HepG2 (cell line): ENCODE measurements around the gene LDLRAD4. TPM values are rescaled to one million over a fixed set of nuclear protein-coding genes. Genes with fewer than 3 reads are reported as not detected.

ENCODE experiments used
- AGO1 ChIP-seq: fragments of 200-400 bp; formaldehyde crosslinking; IDR thresholded peaks from 2 replicates; pipeline ENCODE4 v1.6.1; 2017; ENCODE audit warnings: mild to moderate bottlenecking, low read depth, low read length, moderate library complexity; ENCODE audit not compliant: poor library complexity, severe bottlenecking
- AHDC1 ChIP-seq: sonication (generic); formaldehyde crosslinking; IDR thresholded peaks from 2 replicates; pipeline ENCODE4 v1.5.1; 2020; ENCODE audit warnings: mild to moderate bottlenecking, missing genetic modification reagents, borderline replicate concordance
- ARHGAP35 ChIP-seq: sonication (generic); formaldehyde crosslinking; IDR thresholded peaks from 2 replicates; pipeline ENCODE4 v1.9.0; 2022; ENCODE audit warnings: mild to moderate bottlenecking, inconsistent platforms, moderate library complexity, missing genetic modification reagents, borderline replicate concordance
- CC2D1A ChIP-seq: sonication (generic); formaldehyde crosslinking; IDR thresholded peaks from 2 replicates; pipeline ENCODE4 v1.8.1; 2023; ENCODE audit warnings: mild to moderate bottlenecking, missing genetic modification reagents
- CCAR2 ChIP-seq: fragments of 200-400 bp; formaldehyde crosslinking; optimal IDR thresholded peaks from 2 replicates; pipeline ENCODE3; 2018; ENCODE audit warnings: low read depth, mild to moderate bottlenecking, low read length, moderate library complexity
- FOXM1 ChIP-seq: sonication (generic); formaldehyde crosslinking; IDR thresholded peaks from 2 replicates; pipeline ENCODE4 v1.5.0; 2020; ENCODE audit warnings: missing genetic modification reagents
- GZF1 ChIP-seq: sonication (generic); formaldehyde crosslinking; IDR thresholded peaks from 2 replicates; pipeline ENCODE4 v1.5.1; 2020; ENCODE audit warnings: mild to moderate bottlenecking, missing genetic modification reagents
- HCFC1 ChIP-seq: fragments of 150-350 bp; IDR thresholded peaks from 2 replicates; pipeline ENCODE4 v1.6.1; 2014; ENCODE audit warnings: low read depth, low read length
- KDM5A ChIP-seq: fragments of 200-600 bp; sonication (generic); IDR thresholded peaks from 2 replicates; pipeline ENCODE4 v1.7.0; 2018; ENCODE audit warnings: antibody characterized with exemption, mild to moderate bottlenecking, low read length, borderline replicate concordance
- MXD4 ChIP-seq: IDR thresholded peaks from 2 replicates; pipeline ENCODE4 v1.6.1; 2016; ENCODE audit warnings: mild to moderate bottlenecking, missing biosample characterization, missing genetic modification reagents
- POGZ ChIP-seq: sonication (generic); formaldehyde crosslinking; IDR thresholded peaks from 2 replicates; pipeline ENCODE4 v1.4.0; 2020; ENCODE audit warnings: mild to moderate bottlenecking, missing genetic modification reagents
- SOX5 ChIP-seq: IDR thresholded peaks from 2 replicates; pipeline ENCODE4 v1.6.1; 2016; ENCODE audit warnings: borderline replicate concordance
- SRY ChIP-seq: sonication (generic); formaldehyde crosslinking; IDR thresholded peaks from 2 replicates; pipeline ENCODE4 v1.8.0; 2022; ENCODE audit warnings: mild to moderate bottlenecking, missing genetic modification reagents
- ZNF20 ChIP-seq: sonication (generic); formaldehyde crosslinking; IDR thresholded peaks from 2 replicates; pipeline ENCODE4 v1.4.0; 2020; ENCODE audit warnings: mild to moderate bottlenecking, moderate library complexity, missing genetic modification reagents
- ZNF331 ChIP-seq: sonication (generic); formaldehyde crosslinking; IDR thresholded peaks from 2 replicates; pipeline ENCODE4 v1.4.0; 2020; ENCODE audit warnings: missing genetic modification reagents
- ZNF382 ChIP-seq: sonication (generic); formaldehyde crosslinking; IDR thresholded peaks from 2 replicates; pipeline ENCODE4 v1.5.0; 2020; ENCODE audit warnings: missing genetic modification reagents, mild to moderate bottlenecking, borderline replicate concordance
- ZNF512 ChIP-seq: sonication (generic); formaldehyde crosslinking; IDR thresholded peaks from 2 replicates; pipeline ENCODE4 v1.4.0; 2020; ENCODE audit warnings: mild to moderate bottlenecking, missing genetic modification reagents
- polyA plus RNA-seq, 8 experiments: library from polyadenylated mRNA; depleted of rRNA in 3 of 8; stranded (reverse) in 7 of 8; unstranded in 1 of 8; fragments of >200 nt; fragmentation: Illumina TruSeq in 4 of 8; extraction: Trizol in 4 of 8; gene quantifications; 2 replicates each; pipeline versions ENCODE4 v1.2.1 to v1.2.3, GENCODE V29; 2011 to 2016; ENCODE audit warnings: low read depth in 4 of 8, missing spikeins in 1 of 8, mixed read lengths in 1 of 8; ENCODE audit not compliant: insufficient read depth in 1 of 8
- total RNA-seq, 5 experiments: library from RNA; depleted of rRNA; stranded (reverse); fragments of >200 nt; fragmentation: Illumina TruSeq; extraction: Trizol; gene quantifications; 2 replicates each; pipeline ENCODE4 v1.2.3, GENCODE V29; 2016; ENCODE audit warnings: low read depth in 1 of 5
- TF ChIP-seq, protein P1 (sequence below): IDR thresholded peaks from 2 replicates; pipeline ENCODE4 v1.6.1; 2016; ENCODE audit warnings: missing compliant biosample characterization, missing genetic modification reagents, borderline replicate concordance
- TF ChIP-seq, protein P2 (sequence below), 2 experiments: fragments of 450-650 bp in 1 of 2; sonication (generic) in 1 of 2; formaldehyde crosslinking; IDR thresholded peaks; 2 replicates each; pipeline versions ENCODE4 v1.5.0 to v1.8.0; 2020 to 2022; ENCODE audit warnings: mild to moderate bottlenecking in 1 of 2, missing genetic modification reagents in 1 of 2

LDLRAD4 gene
- total and polyA plus RNA-seq, 2 of the 13 experiments (the other 11 are each of a cell fraction or from before 2014, with no cell fraction given): 13.6 to 20.9 TPM

- peak; percentile 81 for TF ChIP-seq POGZ
- TF ChIP-seq AHDC1: peak; percentile 86; the same call in 1 of the 2 replicates
- no peak for TF ChIP-seq ZNF512 (CRISPR knock-in tag)
- no peak for TF ChIP-seq ZNF382 (CRISPR knock-in tag)
- no peak for TF ChIP-seq ARHGAP35 (CRISPR knock-in tag)
- TF ChIP-seq, protein P1, sequence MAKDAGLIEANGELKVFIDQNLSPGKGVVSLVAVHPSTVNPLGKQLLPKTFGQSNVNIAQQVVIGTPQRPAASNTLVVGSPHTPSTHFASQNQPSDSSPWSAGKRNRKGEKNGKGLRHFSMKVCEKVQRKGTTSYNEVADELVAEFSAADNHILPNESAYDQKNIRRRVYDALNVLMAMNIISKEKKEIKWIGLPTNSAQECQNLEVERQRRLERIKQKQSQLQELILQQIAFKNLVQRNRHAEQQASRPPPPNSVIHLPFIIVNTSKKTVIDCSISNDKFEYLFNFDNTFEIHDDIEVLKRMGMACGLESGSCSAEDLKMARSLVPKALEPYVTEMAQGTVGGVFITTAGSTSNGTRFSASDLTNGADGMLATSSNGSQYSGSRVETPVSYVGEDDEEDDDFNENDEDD: no peak
- no peak for TF ChIP-seq HCFC1
- TF ChIP-seq SOX5 (CRISPR knock-in tag): peak; percentile 73; the same call in 1 of the 2 replicates
- TF ChIP-seq ZNF331 (CRISPR knock-in tag): peak; percentile 72; the same call in 1 of the 2 replicates
- TF ChIP-seq MXD4 (CRISPR knock-in tag): no peak
- TF ChIP-seq KDM5A: no peak
- TF ChIP-seq CCAR2: no peak
- no peak for TF ChIP-seq SRY (CRISPR knock-in tag)
- TF ChIP-seq, protein P2, sequence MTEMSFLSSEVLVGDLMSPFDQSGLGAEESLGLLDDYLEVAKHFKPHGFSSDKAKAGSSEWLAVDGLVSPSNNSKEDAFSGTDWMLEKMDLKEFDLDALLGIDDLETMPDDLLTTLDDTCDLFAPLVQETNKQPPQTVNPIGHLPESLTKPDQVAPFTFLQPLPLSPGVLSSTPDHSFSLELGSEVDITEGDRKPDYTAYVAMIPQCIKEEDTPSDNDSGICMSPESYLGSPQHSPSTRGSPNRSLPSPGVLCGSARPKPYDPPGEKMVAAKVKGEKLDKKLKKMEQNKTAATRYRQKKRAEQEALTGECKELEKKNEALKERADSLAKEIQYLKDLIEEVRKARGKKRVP (CRISPR knock-in tag; IDR thresholded peaks at IDR 0.05): no peak
- no peak for TF ChIP-seq GZF1 (CRISPR knock-in tag)
- TF ChIP-seq CC2D1A (CRISPR knock-in tag): no peak
- TF ChIP-seq AGO1: no peak
- TF ChIP-seq FOXM1: no peak
- TF ChIP-seq ZNF20 (CRISPR knock-in tag): no peak
These were observed 119.8 kb downstream of the LDLRAD4 start (continued) for GRCh38 chr18:13338318-13338717.
